ENCODE data around the gene RDH12.
A peak's percentile ranks its signal among the peaks of the same experiment; 100 is the strongest.
"Not testable (repeated sequence)": the region's sequence is repeated elsewhere in the genome, so short reads cannot be mapped to it uniquely, and the experiment has no call there.

Gene RDH12

GRCh38 chr14:67701492-67701891 is at the start of gene RDH12:
Gene RDH12, plus strand, starts transcription at chr14:67701886. Its CDS starts 20,757 bp downstream, at chr14:67722643.
- not testable (repeated sequence) for DNase-seq

- no peak for DNase-seq
Observed at GRCh38 chr14:67652189-67652588, 49.5 kb upstream of the RDH12 start.

DNA sequence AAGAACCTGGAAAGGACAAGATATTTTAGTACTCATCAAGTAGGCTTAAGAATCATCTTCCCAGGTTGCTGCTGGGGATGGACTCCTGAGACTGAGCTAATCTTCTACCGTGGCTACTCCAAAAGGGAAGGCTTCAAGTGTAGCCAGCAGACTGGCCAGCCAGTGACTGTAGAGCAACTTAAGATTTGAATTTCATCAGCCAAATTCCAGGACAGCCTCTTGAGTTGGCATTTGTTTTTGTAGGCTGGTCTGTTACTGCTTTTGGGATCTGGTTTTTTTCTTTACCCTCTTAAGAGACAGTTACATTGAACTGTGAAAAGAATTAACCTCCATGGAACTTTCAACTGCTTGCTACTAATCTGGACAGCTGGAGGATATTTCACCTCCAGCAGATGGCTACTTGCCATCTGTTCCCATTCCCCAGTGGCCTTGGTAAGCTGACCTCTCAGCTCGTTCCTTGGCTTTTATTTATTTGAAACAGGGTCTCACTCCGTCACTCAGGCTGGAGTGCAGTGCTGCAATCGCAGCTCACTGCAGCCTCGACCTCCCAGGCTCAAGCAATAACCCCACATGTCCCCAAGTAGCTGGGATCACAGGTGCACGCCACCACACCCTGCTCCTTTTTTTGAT is 47.9 kb upstream of the RDH12 start:
- no peak for DNase-seq

- DNase-seq, result no peak
Observed at GRCh38 chr14:67663633-67664032, 38.1 kb upstream of the RDH12 start.

DNA sequence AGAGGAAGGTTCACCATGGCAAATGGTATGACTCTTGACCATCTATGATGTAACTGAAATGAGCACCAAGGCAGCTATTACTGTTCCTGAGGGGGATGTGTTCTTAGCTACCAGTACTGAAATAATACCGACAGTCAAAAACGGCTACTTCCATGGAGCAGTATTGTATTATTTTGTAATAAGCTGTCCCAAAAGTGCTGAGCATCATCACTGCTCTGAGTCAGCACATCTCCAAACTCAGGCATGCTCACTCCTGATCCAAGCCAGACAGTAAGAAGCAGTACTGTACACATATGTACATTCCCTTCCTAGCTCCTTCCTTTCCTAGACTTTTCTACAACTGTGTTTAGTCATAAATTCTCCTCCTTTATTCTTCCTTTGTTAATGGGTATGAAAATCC is 35.8 kb upstream of the RDH12 start:
- no peak for DNase-seq

DNA sequence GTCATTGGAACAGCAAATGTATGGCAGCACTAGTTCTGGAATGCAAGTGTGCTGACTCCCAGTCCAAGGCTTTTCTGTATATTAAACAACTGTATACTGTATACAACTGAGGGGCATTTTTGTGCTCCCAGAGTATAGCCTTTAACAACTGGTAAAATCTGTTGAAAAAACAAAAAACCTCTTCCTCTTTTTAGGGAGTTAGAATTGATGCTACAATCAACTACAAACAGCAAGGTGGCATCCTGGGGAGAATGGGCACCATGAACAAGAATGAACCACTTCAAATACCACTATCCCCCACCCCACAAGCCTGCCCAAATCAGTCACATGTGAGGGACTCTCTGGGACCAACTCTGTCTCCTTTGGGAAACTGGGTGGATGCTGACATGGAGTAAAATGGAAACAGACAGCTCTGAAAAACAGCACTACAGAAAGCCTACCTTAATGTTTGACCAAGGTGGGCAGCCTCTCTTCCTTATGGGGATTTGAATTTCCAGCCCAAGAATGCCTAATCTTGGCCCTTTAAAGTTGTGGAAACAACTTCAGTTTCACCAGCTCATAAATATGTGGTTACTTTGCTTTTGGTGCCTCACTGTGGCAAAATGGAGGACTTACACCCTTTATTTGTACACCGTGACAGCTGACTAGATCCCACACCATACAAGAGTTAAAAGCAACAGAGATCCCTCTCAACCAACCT is 34.8 kb upstream of the RDH12 start:
- peak; percentile 38 for DNase-seq

GRCh38 chr14:67668559-67668958 is 33.1 kb upstream of the RDH12 start:
- no peak for DNase-seq

DNA sequence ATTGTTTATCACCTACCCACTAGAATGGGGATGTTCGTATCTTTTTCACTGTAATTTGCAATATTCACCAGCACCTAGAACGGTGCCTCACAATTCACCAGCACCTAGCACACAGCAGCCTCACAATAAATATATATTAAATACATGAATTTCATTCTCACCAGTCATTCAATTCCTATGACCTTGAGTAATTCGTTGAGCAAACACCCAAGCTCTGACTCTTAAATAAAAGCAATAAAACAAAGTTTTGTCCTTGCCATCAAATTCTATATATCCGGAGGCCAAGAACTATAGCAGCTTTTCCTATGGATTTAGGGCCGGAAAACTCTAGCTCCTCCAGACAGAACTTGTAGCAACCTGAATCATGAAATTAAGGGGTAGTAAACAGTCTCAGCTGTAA is 28.2 kb upstream of the RDH12 start:
- DNase-seq, result no peak

DNA sequence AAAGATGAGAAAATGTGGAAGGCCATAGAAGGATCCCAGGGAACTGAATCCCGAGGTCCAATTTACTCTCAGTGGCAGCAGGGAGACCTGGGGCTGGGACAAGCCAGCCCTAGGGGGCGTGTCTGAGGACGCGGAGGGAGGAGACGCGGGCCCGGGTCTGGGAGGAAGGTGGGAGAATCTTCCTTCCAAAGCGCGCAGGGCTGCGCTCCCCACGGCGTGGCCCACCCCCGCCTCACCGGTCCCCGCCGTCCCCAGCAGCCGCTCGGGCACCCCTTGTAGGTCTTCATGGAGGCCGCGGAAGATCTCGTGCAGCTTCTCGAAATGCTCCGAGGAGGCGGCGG is 27.6 kb upstream of the RDH12 start:
- DNase-seq, result peak; percentile 33

DNA sequence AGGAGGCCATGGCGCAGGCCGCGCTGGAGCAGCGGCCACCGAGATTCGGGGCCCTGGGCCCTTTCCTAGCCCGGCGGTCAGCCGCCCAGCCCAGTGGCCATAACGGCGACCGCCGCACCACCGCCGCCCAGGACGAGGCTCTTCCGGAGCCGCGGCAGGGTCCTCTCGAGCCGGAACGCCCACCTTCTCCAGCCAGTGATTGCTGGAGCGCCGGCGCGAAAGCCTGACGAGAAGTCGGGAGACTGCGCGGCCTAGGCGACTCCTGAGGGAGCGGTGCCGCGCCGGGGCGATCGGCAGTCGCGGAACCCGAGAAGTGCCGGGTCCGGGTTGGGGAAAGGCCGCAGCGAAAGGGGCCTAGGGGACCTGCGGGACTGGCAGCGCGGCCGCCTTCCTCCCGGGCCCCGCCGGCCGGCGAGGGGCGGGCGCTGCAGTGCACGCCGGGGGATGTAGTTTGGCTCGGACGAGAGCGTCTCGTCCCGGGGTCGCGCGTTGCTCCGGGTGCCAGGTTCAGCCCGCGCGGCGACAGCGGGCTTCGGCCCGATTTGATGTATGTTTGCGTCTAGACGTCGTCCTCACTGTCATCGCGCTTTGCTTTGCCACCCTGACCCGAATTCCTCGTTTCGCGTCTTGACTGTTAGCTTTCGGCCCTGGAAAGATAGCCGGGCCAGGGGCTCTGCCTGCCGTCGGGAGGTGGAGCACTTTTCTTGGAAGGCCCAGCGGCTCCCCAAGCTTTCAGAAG is 27.0 kb upstream of the RDH12 start, which contains the start of gene VTI1B:
VTI1B (minus strand) TSS at position 153 of the 739 bp plus-strand sequence; CDS start at position 10, 143 bp downstream.
- peak; percentile 76 for DNase-seq

- DNase-seq, result no peak
Observed at GRCh38 chr14:67675219-67675582, 26.5 kb upstream of the RDH12 start.

- no peak for DNase-seq
Observed at GRCh38 chr14:67679006-67679405, 22.7 kb upstream of the RDH12 start.

DNA sequence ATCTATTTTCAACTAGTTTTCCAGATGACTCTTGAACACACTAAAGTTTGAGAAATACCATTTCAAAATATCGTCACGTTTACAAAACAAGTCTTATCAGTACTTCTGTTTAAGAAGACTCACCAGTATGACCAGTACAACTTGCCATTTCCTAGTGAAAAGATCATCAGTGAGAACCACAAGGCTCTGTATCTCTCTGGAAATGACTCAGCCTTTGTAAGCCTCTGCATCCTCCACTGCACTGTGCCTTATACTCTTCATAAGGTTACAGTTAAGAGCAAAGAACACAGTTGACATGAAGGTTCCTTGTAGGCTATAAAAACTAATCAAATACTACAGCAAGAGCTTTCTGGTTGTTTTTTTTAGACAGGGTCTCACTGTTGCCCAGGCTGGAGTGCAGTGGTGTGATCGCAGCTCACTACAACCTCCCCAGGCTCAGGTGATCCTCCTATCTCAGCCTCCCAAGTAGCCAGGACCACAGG is 21.5 kb upstream of the RDH12 start:
- no peak for DNase-seq

- DNase-seq, result peak; percentile 53
Observed at GRCh38 chr14:67680941-67681340, 20.7 kb upstream of the RDH12 start.

- no peak for DNase-seq
Observed at GRCh38 chr14:67683842-67684241, 17.8 kb upstream of the RDH12 start.

DNA sequence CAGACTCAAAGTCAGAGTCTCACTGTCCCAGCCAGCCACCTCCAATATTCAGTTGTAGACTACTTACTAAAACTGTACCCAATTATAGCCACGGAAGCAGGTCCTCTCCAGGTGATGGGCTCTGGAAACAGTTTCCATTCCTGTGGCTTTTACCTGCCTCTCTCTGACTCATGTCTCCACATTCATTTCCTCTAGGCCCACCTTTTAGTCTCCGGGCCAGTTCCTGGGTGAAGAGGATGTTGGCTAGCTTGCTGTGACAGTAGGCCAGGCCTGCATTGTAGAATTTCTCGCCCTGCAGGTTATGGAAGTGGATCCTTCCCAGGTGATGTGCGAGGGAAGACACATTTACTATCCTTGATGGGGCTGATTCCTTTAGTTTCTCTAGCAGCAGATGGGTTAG is 11.7 kb upstream of the RDH12 start:
- DNase-seq, result no peak

GRCh38 chr14:67694791-67695393 is 6.8 kb upstream of the RDH12 start:
- peak; percentile 62 for DNase-seq

DNA sequence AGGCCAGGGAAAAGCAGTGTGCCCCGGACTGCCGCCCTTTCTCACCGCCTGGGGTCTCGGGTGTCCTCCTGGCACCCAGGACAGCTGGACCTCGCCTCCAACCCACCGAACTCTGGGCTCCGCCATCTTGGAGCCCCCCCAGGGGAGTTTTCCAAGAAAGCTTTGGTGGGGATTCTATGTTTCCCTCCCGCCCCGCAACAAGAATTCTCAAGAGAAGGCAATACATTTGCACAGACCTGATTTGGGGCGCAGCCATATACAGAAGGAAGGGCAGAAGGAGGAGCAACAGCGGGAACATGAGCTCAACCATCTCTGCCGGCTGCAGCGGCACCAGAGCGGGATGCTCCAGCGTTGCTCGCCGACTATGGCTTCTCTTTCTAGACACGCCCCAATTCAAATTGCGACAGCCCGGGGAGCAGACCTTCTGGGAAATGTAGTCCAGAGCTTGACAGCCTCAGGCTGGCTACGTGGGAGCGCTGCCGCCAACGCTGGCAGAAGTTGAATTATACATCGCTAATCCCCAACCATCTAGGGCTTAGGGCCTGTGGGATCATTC is 6.2 kb upstream of the RDH12 start, which contains the start of gene RDH11:
RDH11 (minus strand) TSS at position 371 of the 556 bp plus-strand sequence; CDS start at position 310, 61 bp downstream.
- peak; percentile 86 for DNase-seq

- DNase-seq, result no peak
Observed at GRCh38 chr14:67697006-67697405, 4.7 kb upstream of the RDH12 start.

DNA sequence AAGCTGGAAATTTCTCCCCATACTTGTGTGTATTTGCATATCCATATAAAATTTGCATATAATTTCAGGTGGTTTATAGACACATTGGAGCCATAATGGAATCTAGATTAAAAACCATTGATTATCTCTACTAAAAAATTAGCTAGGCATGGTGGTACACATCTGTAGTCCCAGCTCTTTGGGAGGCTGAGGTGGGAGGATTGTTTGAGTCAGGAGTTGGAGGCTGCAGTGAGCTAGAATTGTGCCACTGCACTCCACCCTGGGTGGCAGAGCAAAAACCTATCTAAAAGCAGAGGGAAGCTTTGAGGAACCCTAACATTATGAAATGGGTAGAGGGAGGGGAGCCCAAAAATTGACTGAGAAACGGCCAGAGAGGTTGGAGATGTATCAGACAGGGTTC is 3.5 kb upstream of the RDH12 start:
- DNase-seq, result no peak

DNA sequence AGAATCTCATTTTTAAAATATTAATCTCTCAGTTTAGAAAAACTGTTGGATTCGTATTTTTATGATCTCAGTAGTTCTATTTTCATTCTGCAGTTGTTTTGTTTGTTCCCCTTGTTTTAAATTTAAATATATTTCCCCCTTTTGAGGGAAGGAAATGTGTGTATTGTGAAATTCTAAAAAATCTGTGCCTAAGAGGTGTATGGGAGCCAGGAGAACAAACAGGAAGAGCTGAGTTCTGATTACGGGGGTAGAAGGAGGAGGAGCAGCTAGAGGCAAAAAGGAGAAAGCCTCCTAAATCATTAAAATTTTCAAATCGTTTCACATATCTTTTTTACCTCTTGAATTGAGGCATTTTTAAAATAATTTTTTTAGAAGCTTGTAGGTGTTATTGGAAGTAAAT is 2.3 kb downstream of the RDH12 start:
- no peak for DNase-seq

DNA sequence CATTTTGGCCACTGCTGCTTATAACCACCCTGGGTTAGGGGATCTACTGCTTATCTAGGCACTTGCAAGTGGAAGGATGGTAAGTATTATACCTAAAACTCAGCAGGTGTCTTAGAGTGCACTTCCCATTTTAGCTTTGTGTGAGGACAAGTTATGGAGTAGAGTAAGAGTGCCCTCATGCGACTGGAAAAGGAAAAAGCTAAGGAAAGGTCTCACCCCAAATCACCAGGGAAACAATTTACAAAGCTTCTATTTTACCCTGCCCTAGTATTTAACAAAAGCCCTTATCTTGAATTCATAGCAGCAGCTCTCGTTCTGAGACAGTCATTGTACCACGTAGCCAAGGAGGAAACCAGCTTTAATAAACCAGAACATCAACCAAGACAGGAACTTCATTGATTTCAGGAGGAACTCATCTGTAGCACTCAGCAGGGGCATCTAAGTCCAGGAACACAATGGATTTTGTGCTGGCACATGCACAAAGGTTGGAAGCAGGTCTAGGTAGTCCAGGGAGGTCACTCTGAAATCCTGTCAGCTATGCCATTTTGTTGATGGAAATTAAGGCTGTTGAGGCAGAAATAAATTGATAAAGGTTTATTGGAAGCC is 2.9 kb downstream of the RDH12 start:
- DNase-seq, result peak; percentile 24

- DNase-seq, result no peak
Observed at GRCh38 chr14:67705211-67705610, 3.5 kb downstream of the RDH12 start.

Measured in CD4-positive, alpha-beta T cell treated with Interleukin-15 for 1 hour (primary cell).